Islet of Langerhans (tissue), 1 donor: ENCODE results near the gene RBM38.

Experiments used
- FAIRE-seq: peaks from one replicate; lab custom pipeline; 2011; peaks lifted over from hg19 to GRCh38; lab: Jason Lieb, UNC

Gene RBM38

GRCh38 chr20:57437672-57438330 is 46.6 kb downstream of the RBM38 start:
- no peak for FAIRE-seq

DNA sequence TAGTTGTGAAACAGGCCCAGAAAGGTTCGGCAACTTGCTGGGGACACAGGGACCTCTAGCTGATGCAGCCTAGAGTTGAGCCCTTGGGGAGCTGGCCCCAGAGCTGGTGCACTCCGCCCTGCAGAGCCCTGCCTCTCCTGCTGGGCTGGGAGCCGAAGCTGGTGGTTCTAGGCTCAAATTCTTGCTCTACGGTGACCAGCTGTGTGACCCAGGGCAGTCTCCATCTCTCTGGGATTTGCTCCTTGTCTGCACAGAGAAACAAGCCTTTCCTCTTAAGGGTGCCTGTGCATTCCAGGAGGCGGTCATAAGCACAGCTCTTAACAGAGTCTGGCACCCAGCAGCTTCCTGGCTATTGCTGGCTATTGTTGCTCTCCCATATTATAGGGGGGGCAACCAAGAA is 47.4 kb downstream of the RBM38 start:
- FAIRE-seq, result no peak

DNA sequence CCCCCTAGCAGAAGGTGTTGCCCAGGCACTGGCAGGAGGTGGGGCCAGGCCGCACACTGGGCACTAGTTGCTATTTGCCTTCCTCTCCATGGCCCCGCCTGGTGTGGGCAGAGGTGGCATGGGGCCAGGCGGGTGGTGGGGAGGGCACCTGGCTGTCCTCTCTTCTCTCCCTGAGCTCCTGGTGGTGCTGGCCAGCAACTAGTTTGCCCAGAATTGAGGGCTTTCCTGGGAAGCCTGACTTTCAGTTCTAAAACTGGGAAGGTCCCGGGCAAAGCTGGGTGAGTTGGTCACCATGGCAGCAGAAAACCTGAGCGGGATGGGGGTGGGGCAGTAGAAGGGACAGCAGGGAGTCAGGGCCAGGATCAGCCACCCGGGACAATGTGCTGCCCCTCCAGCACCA is 48.2 kb downstream of the RBM38 start:
- FAIRE-seq, result no peak

DNA sequence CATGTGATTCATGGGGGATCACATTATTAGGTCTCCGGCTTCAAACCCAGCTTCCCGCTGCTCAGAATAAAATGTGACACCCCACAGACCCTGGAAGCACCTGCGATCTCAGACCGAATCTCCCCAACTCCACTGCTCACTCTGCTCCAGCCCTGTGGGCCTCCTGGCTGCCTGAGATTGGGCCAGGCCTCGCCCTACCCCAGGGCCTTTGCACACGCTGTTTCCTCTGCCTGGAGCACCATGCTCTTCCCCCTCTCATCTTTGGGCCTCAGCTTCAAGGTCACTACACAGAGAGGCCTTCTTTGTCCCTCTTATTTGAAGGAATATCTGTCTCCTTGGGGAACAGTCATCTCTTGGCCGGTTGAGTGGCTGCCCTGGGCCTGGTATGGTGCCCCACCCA is 48.8 kb downstream of the RBM38 start:
- no peak for FAIRE-seq

GRCh38 chr20:57440678-57441509 is 49.7 kb downstream of the RBM38 start:
- FAIRE-seq, result no peak

GRCh38 chr20:57441510-57442154 is 50.4 kb downstream of the RBM38 start:
- FAIRE-seq, result no peak

GRCh38 chr20:57442158-57442887 is 51.1 kb downstream of the RBM38 start:
- no peak for FAIRE-seq

- no peak for FAIRE-seq
Measured at GRCh38 chr20:57442888-57443239, 51.7 kb downstream of the RBM38 start.

DNA sequence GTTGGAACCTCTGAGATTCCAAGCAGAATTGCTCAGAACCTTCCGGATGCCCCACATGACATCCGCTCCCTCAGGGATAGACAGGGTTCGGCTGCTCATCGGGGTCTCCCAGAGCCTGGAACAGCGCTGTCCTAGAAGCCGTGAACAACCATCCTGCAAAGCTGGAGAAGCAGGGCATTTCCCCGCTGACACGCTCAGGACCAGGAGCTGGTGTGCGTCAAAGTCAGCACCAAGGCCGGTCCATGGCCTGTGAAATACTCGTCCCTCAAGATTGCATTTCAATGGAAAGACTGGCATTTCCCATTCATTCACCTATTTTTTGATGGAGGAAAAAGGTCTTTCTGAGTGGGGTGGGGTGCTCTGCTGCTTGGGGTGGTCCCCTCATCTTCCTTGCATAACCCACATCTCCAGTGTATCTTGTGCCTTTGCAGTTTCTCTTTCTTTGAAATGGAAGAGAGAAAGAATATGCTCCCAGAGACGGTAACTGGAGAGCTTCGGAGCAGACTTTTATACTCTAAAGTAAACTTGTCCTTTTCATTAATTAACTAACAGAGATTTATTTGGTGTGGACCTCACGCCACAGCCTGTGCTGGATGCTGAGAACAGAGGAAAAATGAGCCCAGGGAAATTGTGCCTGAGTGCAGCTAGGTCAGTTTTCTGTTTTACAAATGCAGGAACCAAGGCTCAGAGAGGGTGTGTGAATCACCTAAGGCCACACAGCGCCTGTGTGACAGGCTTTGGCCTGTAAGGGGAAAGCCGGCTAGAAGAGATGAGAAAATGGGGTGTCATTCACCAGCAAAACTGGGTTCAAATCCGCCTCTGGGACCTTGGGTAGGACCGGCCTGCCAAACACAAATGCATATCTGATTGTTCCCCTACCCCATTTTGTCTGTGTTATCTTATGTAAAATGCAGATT is 52.4 kb downstream of the RBM38 start:
- FAIRE-seq, result no peak

DNA sequence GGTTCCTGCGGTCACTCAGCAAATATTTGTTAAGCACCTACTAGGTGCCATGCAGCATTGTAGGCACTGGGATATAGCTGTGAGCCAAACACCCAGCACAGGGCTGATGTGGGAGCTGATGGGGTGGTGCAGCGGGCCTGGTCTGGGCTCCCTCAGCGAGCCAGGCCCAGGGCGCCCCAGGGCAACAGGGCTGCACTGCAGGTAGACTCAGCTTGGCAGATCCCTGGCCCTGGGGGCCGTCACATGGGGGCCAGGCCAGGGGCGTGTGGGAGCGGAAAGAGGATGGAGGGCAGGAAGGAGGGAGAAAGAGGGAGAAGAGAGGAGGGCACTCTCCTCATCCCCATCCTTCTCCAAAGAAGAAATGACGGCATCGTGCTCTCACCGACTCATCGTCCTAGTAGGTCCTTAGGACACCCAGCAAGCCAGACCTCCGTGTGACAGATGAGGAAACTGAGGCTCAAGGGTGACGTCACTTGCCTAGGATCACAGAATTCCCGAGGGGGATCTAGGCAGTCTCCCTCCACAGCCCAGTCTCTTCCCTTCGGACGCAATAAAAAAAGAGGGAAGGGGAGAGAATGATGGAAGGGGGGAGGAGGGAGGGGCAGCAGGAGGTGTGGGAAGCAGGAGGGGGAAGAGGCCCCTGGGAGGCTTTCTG is 53.3 kb downstream of the RBM38 start:
- FAIRE-seq, result no peak

- FAIRE-seq, result no peak
Measured at GRCh38 chr20:57445298-57445697, 54.1 kb downstream of the RBM38 start.

- FAIRE-seq, result no peak
Measured at GRCh38 chr20:57445774-57446173, 54.6 kb downstream of the RBM38 start.

GRCh38 chr20:57448764-57449354 is 57.7 kb downstream of the RBM38 start:
- FAIRE-seq, result no peak

DNA sequence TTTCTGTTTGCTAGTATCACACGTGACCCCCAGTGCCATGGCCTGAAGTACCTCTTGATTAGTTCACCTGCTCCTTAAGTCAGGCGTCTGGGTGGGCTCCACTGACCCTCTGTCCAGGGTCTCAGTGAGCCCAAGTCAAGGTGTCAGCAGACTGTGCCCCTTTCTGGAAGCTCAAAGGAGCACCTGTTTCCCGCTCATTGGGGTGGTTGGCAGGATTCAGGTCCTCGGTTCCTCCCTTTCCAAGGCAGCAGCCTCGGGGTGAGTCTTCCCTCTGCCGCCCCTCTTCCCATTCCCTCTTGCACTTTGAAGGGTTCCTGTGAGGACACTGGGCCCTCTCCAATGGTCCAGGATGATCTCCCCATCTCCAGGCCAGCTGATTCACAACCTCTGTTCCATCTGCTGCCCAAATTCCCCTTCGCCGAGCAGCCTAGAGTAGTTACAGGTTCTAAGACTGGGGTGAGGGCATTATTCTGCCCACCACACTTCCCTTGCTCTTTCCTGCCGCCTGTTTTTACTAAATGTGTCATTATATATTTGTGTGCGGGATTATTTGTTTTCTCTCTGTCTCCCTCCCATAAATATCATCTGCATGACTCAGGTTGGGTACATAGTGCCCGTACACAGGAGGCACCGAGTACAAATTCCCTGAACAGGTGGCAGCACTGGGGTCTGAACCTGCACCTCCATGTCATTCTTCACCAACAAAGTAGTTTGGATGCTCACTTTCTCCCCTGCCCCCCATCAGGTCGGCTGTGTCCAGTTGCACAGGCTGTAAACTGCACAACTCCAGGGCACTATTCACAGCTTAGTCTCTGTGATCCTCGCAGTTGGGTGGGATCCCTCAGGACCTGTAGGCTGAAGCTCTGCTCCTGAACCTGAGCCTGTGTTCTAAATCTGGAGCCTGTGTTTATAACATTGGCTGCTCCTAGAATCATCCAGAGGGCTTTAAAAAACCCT is 58.5 kb downstream of the RBM38 start:
- FAIRE-seq, result no peak

DNA sequence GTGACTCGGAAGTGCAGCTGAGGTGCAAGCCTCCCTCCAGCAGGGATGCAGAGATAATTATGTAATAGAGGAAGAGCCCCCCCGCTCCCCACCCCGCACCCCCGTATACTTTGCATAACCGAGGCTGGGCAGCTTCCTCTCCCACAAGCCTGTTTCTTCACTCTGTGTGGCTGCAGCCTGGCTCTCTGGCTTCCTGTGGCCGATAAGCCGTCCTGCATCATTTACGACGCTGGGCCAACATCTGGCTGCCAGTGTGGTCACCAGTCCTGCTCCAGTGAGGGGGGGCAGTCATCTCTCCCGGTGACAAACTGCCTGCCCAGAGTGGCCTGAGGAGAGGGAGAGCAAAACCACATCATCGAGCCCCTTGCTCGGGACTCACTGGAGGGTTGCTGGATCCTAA is 59.2 kb downstream of the RBM38 start:
- FAIRE-seq, result no peak

GRCh38 chr20:57450931-57451330 is 59.7 kb downstream of the RBM38 start:
- FAIRE-seq, result no peak

- FAIRE-seq, result no peak
Measured at GRCh38 chr20:57451431-57451794, 60.2 kb downstream of the RBM38 start.

- no peak for FAIRE-seq
Measured at GRCh38 chr20:57451795-57452661, 60.8 kb downstream of the RBM38 start.

DNA sequence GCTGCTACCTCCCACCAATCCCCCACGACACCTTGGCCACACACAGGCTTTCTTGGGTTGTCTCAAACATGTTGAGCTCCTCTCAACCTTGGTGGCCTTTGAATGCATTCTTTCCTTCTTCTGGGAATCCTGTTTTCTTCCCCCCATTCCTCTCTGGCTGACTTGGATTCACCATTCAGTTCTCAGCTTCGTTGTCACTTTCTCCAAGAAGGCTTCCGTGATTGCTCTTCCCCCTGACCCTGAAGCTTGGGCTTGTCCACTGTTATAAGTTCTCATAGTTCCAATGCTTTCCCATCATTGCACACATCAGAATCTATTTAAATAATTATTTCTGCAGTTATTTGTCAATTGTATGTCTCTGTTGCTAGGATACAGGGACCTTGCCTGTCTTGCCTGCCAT is 64.2 kb downstream of the RBM38 start:
- no peak for FAIRE-seq
